HepG2 (cell line): Measurements from ENCODE around the gene GGT1. TPM values are rescaled to one million over a fixed set of nuclear protein-coding genes. Genes with fewer than 3 reads are reported as not detected.
A peak's percentile ranks its signal among the peaks of the same experiment; 100 is the strongest.

Source experiments
- GABPB1 ChIP-seq: IDR thresholded peaks from 2 replicates; pipeline ENCODE4 v1.6.1; 2016; ENCODE audit warnings: mild to moderate bottlenecking, missing genetic modification reagents, moderate library complexity, missing compliant biosample characterization
- GATA4 ChIP-seq: sonication (generic); IDR thresholded peaks from 2 replicates; pipeline ENCODE4 v1.6.1; 2016; ENCODE audit warnings: antibody characterized with exemption, low read depth, borderline replicate concordance
- HDAC1 ChIP-seq: sonication (generic); formaldehyde crosslinking; IDR thresholded peaks from 2 replicates; pipeline ENCODE4 v1.5.1; 2020; ENCODE audit warnings: mild to moderate bottlenecking, missing genetic modification reagents
- HNRNPH1 ChIP-seq: fragments of 200-400 bp; formaldehyde crosslinking; optimal IDR thresholded peaks from 2 replicates; pipeline ENCODE3; 2017; ENCODE audit warnings: mild to moderate bottlenecking, low read depth, low read length
- ISX ChIP-seq: sonication (generic); formaldehyde crosslinking; conservative IDR thresholded peaks from 2 replicates; pipeline ENCODE4 v1.5.0; 2020; ENCODE audit warnings: missing genetic modification reagents
- JDP2 ChIP-seq: sonication (generic); formaldehyde crosslinking; IDR thresholded peaks from 2 replicates; pipeline ENCODE4 v1.8.1; 2022; ENCODE audit warnings: missing genetic modification reagents, borderline replicate concordance
- KAT8 ChIP-seq: IDR thresholded peaks from 2 replicates; pipeline ENCODE4 v1.6.1; 2016; ENCODE audit warnings: missing genetic modification reagents, missing compliant biosample characterization
- KLF6 ChIP-seq: IDR thresholded peaks from 2 replicates; pipeline ENCODE4 v1.8.0; 2016; ENCODE audit warnings: missing biosample characterization, missing genetic modification reagents
- NAIF1 ChIP-seq: sonication (generic); formaldehyde crosslinking; IDR thresholded peaks from 2 replicates; pipeline ENCODE4 v1.5.0; 2020; ENCODE audit warnings: mild to moderate bottlenecking, missing genetic modification reagents, borderline replicate concordance
- RBM39 ChIP-seq: fragments of 200-400 bp; formaldehyde crosslinking; IDR thresholded peaks from one replicate; pipeline ENCODE4 v1.6.1; 2018; ENCODE audit warnings: antibody characterized with exemption, mild to moderate bottlenecking, low read depth, low read length; ENCODE audit not compliant: poor library complexity, severe bottlenecking
- SMAD1 ChIP-seq: sonication (generic); formaldehyde crosslinking; IDR thresholded peaks from 2 replicates; pipeline ENCODE4 v1.4.0; 2020; ENCODE audit warnings: missing genetic modification reagents, low read depth, mild to moderate bottlenecking, borderline replicate concordance
- SOX6 ChIP-seq, 2 experiments: fragments of 450-650 bp in 1 of 2; sonication (generic) in 1 of 2; formaldehyde crosslinking in 1 of 2; IDR thresholded peaks; 2 replicates each; pipeline versions ENCODE4 v1.4.0 to v1.6.1; 2017 to 2020; ENCODE audit warnings: antibody characterized with exemption in 1 of 2, mild to moderate bottlenecking in 1 of 2, missing genetic modification reagents in 1 of 2
- SP2 ChIP-seq: sonication (generic); formaldehyde crosslinking; IDR thresholded peaks from 2 replicates; pipeline ENCODE4 v1.5.1; 2020; ENCODE audit warnings: mild to moderate bottlenecking, missing genetic modification reagents
- SPEN ChIP-seq: sonication (generic); formaldehyde crosslinking; IDR thresholded peaks from 2 replicates; pipeline ENCODE4 v1.5.1; 2020; ENCODE audit warnings: low read depth, mild to moderate bottlenecking, missing genetic modification reagents
- ZNF546 ChIP-seq: sonication (generic); formaldehyde crosslinking; conservative IDR thresholded peaks from 2 replicates; pipeline ENCODE4 v1.8.1; 2023; ENCODE audit warnings: mild to moderate bottlenecking, missing genetic modification reagents
- ZNF737 ChIP-seq: sonication (generic); formaldehyde crosslinking; IDR thresholded peaks from 2 replicates; pipeline ENCODE4 v1.5.0; 2020; ENCODE audit warnings: missing genetic modification reagents, mild to moderate bottlenecking, borderline replicate concordance
- polyA plus RNA-seq, 8 experiments: library from polyadenylated mRNA; depleted of rRNA in 3 of 8; stranded (reverse) in 7 of 8; unstranded in 1 of 8; fragments of >200 nt; fragmentation: Illumina TruSeq in 4 of 8; extraction: Trizol in 4 of 8; gene quantifications; 2 replicates each; pipeline versions ENCODE4 v1.2.1 to v1.2.3, GENCODE V29; 2011 to 2016; ENCODE audit warnings: low read depth in 4 of 8, missing spikeins in 1 of 8, mixed read lengths in 1 of 8; ENCODE audit not compliant: insufficient read depth in 1 of 8
- total RNA-seq, 5 experiments: library from RNA; depleted of rRNA; stranded (reverse); fragments of >200 nt; fragmentation: Illumina TruSeq; extraction: Trizol; gene quantifications; 2 replicates each; pipeline ENCODE4 v1.2.3, GENCODE V29; 2016; ENCODE audit warnings: low read depth in 1 of 5
- TF ChIP-seq, protein P1 (sequence below): sonication (generic); formaldehyde crosslinking; IDR thresholded peaks from 2 replicates; pipeline ENCODE4 v1.8.1; 2023; ENCODE audit warnings: mild to moderate bottlenecking, missing genetic modification reagents
- TF ChIP-seq, protein P2 (sequence below): IDR thresholded peaks from 2 replicates; pipeline ENCODE4 v1.6.1; 2018; ENCODE audit warnings: missing genetic modification reagents
- TF ChIP-seq, protein P3 (sequence below): sonication (generic); formaldehyde crosslinking; IDR thresholded peaks from 2 replicates; pipeline ENCODE4; 2020; ENCODE audit warnings: missing genetic modification reagents, mild to moderate bottlenecking, borderline replicate concordance
- TF ChIP-seq, protein P4 (sequence below): sonication (generic); formaldehyde crosslinking; IDR thresholded peaks from 2 replicates; pipeline ENCODE4 v1.8.1; 2023; ENCODE audit warnings: mild to moderate bottlenecking, missing genetic modification reagents
- TF ChIP-seq, protein P5 (sequence below): sonication (generic); formaldehyde crosslinking; IDR thresholded peaks from 2 replicates; pipeline ENCODE4 v1.4.0; 2020; ENCODE audit warnings: missing genetic modification reagents, low read depth, mild to moderate bottlenecking, borderline replicate concordance

GGT1 gene
- total and polyA plus RNA-seq, 2 of the 13 experiments (the other 11 are each of a cell fraction or from before 2014, with no cell fraction given), result 29.9 to 103 TPM

DNA sequence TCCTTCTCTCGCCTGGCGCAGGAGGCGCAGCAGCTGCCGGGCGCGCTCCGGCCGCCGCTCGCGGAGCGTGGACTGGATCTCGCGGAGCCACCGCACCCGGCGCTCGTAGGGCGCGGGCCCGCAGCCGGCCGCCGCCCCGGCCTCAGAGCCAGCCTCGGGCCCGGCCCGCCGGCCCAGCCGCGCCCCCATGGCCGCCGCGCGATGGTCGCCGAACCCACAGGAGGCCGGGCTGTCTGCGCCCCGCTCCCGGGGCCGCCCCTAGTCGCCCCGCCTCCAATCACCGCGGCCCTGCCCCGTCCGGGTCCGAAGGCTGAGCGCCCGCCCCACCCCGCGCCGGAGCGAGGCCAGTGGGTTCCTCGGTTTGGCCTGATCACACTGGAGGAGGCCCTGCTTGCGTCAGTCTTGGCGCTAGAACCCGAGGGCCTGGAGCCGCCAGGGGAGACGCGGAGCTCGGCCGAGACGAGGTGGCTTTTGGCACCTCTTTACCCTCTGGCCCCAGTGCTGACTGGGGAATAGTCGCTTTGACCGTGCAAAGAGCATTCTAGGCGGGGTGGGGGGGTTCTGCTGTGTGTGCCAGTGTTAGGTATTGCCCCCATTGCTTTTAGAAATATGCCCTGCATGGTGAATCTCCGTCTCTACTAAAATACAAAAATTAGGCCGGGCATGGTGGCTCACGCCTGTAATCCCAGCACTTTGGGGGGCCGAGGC is 10.0 kb upstream of the GGT1 start, which contains the start of gene LRRC75B (continued):
- TF ChIP-seq, protein P1, sequence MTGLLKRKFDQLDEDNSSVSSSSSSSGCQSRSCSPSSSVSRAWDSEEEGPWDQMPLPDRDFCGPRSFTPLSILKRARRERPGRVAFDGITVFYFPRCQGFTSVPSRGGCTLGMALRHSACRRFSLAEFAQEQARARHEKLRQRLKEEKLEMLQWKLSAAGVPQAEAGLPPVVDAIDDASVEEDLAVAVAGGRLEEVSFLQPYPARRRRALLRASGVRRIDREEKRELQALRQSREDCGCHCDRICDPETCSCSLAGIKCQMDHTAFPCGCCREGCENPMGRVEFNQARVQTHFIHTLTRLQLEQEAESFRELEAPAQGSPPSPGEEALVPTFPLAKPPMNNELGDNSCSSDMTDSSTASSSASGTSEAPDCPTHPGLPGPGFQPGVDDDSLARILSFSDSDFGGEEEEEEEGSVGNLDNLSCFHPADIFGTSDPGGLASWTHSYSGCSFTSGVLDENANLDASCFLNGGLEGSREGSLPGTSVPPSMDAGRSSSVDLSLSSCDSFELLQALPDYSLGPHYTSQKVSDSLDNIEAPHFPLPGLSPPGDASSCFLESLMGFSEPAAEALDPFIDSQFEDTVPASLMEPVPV, result peak; percentile 52; the same call in 1 of the 2 replicates
- TF ChIP-seq, protein P2, sequence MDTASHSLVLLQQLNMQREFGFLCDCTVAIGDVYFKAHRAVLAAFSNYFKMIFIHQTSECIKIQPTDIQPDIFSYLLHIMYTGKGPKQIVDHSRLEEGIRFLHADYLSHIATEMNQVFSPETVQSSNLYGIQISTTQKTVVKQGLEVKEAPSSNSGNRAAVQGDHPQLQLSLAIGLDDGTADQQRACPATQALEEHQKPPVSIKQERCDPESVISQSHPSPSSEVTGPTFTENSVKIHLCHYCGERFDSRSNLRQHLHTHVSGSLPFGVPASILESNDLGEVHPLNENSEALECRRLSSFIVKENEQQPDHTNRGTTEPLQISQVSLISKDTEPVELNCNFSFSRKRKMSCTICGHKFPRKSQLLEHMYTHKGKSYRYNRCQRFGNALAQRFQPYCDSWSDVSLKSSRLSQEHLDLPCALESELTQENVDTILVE, result 0 out of 2 replicates have a peak, but pooled peaks have one; percentile 34
- TF ChIP-seq SMAD1 (CRISPR knock-in tag) (no peak), ZNF546 (no peak), HDAC1 (CRISPR knock-in tag) (peak; percentile 93), NAIF1 (no peak; the same call in 1 of the 2 replicates), SP2 (0 out of 2 replicates have a peak, but pooled peaks have one; percentile 11), GABPB1 (CRISPR knock-in tag) (peak; percentile 75), RBM39 (peak; percentile 26), KAT8 (CRISPR knock-in tag) (peak; percentile 46; the same call in 1 of the 2 replicates), ISX (CRISPR knock-in tag) (no peak), SOX6 (IDR thresholded peaks at IDR 0.05) (no peak), SOX6 (CRISPR knock-in tag; IDR thresholded peaks at IDR 0.05) (peak; percentile 35; the same call in 1 of the 2 replicates), GATA4 (peak; percentile 32; the same call in 1 of the 2 replicates), ZNF737 (CRISPR knock-in tag) (no peak), KLF6 (CRISPR knock-in tag) (peak; percentile 81), SPEN (peak; percentile 86), HNRNPH1 (no peak), JDP2 (CRISPR knock-in tag) (no peak)
- TF ChIP-seq, protein P3, sequence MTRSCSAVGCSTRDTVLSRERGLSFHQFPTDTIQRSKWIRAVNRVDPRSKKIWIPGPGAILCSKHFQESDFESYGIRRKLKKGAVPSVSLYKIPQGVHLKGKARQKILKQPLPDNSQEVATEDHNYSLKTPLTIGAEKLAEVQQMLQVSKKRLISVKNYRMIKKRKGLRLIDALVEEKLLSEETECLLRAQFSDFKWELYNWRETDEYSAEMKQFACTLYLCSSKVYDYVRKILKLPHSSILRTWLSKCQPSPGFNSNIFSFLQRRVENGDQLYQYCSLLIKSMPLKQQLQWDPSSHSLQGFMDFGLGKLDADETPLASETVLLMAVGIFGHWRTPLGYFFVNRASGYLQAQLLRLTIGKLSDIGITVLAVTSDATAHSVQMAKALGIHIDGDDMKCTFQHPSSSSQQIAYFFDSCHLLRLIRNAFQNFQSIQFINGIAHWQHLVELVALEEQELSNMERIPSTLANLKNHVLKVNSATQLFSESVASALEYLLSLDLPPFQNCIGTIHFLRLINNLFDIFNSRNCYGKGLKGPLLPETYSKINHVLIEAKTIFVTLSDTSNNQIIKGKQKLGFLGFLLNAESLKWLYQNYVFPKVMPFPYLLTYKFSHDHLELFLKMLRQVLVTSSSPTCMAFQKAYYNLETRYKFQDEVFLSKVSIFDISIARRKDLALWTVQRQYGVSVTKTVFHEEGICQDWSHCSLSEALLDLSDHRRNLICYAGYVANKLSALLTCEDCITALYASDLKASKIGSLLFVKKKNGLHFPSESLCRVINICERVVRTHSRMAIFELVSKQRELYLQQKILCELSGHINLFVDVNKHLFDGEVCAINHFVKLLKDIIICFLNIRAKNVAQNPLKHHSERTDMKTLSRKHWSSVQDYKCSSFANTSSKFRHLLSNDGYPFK (CRISPR knock-in tag), result peak; percentile 43; the same call in 1 of the 2 replicates
- TF ChIP-seq, protein P4, sequence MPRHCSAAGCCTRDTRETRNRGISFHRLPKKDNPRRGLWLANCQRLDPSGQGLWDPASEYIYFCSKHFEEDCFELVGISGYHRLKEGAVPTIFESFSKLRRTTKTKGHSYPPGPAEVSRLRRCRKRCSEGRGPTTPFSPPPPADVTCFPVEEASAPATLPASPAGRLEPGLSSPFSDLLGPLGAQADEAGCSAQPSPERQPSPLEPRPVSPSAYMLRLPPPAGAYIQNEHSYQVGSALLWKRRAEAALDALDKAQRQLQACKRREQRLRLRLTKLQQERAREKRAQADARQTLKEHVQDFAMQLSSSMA, result 0 out of 2 replicates have a peak, but pooled peaks have one; percentile 50
- TF ChIP-seq, protein P5, sequence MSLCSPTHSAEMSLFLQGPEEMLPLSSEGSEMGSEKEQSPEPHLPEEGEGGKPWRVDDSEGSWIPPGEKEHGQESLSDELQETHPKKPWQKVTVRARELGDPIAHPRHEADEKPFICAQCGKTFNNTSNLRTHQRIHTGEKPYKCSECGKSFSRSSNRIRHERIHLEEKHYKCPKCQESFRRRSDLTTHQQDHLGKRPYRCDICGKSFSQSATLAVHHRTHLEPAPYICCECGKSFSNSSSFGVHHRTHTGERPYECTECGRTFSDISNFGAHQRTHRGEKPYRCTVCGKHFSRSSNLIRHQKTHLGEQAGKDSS (CRISPR knock-in tag), result peak; percentile 88
